Hepatocyte (in vitro differentiated cells): ENCODE results near the gene LEMD1. TPM values are rescaled to one million over a fixed set of nuclear protein-coding genes. Genes with fewer than 3 reads are reported as not detected.

ENCODE experiments used
- DNase-seq: peaks from one replicate; pipeline ENCODE4 v3.0.0-alpha.2; 2016; ENCODE audit warnings: low spot score
- H2AFZ ChIP-seq: fragments of 200-600 bp; sonication (generic); 2 replicates; pipeline ENCODE4 v1.6.0; 2016; ENCODE audit warnings: antibody characterized with exemption, mild to moderate bottlenecking
- H3K27ac ChIP-seq: fragments of 200-600 bp; sonication (generic); 2 replicates; pipeline ENCODE4 v1.5.1; 2016; ENCODE audit warnings: mild to moderate bottlenecking
- H3K27me3 ChIP-seq: fragments of 200-600 bp; sonication (generic); 2 replicates; pipeline ENCODE4 v1.6.1; 2016
- H3K36me3 ChIP-seq: fragments of 200-600 bp; sonication (generic); replicated peaks from 2 replicates; pipeline ENCODE4 v1.5.1; 2016; ENCODE audit warnings: low read depth; ENCODE audit not compliant: insufficient read depth
- H3K4me1 ChIP-seq: fragments of 200-600 bp; sonication (generic); 2 replicates; pipeline ENCODE4 v1.5.1; 2016; ENCODE audit warnings: mild to moderate bottlenecking, moderate library complexity; ENCODE audit not compliant: insufficient read depth
- H3K4me2 ChIP-seq: fragments of 200-600 bp; sonication (generic); 2 replicates; pipeline ENCODE4 v1.6.0; 2016
- H3K4me3 ChIP-seq: fragments of 200-600 bp; sonication (generic); 2 replicates; pipeline ENCODE4 v1.5.1; 2016; ENCODE audit warnings: mild to moderate bottlenecking
- H3K79me2 ChIP-seq: fragments of 200-600 bp; sonication (generic); 2 replicates; pipeline ENCODE4 v1.6.0; 2017; ENCODE audit warnings: mild to moderate bottlenecking
- H3K9me2 ChIP-seq: fragments of 200-600 bp; sonication (generic); replicated peaks from 2 replicates; pipeline ENCODE4 v1.6.0; 2017; ENCODE audit warnings: mild to moderate bottlenecking; ENCODE audit not compliant: insufficient read depth
- H3K9me3 ChIP-seq: fragments of 200-600 bp; sonication (generic); 2 replicates; pipeline ENCODE4 v1.5.1; 2016; ENCODE audit warnings: low read depth, mild to moderate bottlenecking
- H4K20me1 ChIP-seq: fragments of 200-600 bp; sonication (generic); 2 replicates; pipeline ENCODE4 v1.6.0; 2016; ENCODE audit warnings: mild to moderate bottlenecking; ENCODE audit not compliant: insufficient read depth, poor library complexity, severe bottlenecking
- EZH2 ChIP-seq: fragments of 200-600 bp; sonication (generic); IDR thresholded peaks from 2 replicates; pipeline ENCODE4 v1.6.1; 2016; ENCODE audit warnings: antibody characterized with exemption, mild to moderate bottlenecking, borderline replicate concordance
- EZH2phosphoT487 ChIP-seq: fragments of 200-600 bp; sonication (generic); IDR thresholded peaks from one replicate; pipeline ENCODE4 v1.6.1; 2018; ENCODE audit warnings: antibody characterized with exemption, mild to moderate bottlenecking, low read depth, moderate library complexity; ENCODE audit not compliant: unreplicated experiment, severe bottlenecking
- WGBS: methylation state at CpG from one replicate; pipeline ENCODE4 v1.1.6; 2016; ENCODE audit warnings: low lambda C conversion rate; ENCODE audit errors: missing lambda C conversion rate; 5-methylcytosine and 5-hydroxymethylcytosine counted together
- polyA plus RNA-seq: library from polyadenylated mRNA; unstranded; fragments of >200 nt; fragmentation: Nextera tagmentation; extraction: Ambion mirVana; gene quantifications from 2 replicates; pipeline ENCODE4 v1.2.1, GENCODE V29; 2016
- total RNA-seq: library from RNA; depleted of rRNA; stranded (reverse); fragments of >200 nt; gene quantifications from 2 replicates; pipeline ENCODE4 v1.2.3, GENCODE V29; 2014
- TF ChIP-seq, protein P1 (sequence below): fragments of 200-600 bp; sonication (generic); IDR thresholded peaks from 2 replicates; pipeline ENCODE4 v1.5.1; 2016; ENCODE audit warnings: antibody characterized with exemption, mild to moderate bottlenecking; ENCODE audit not compliant: poor library complexity

The LEMD1 gene
- total and polyA plus RNA-seq, 2 experiments from 2014 or later: 0.35 to 2.4 TPM

DNA sequence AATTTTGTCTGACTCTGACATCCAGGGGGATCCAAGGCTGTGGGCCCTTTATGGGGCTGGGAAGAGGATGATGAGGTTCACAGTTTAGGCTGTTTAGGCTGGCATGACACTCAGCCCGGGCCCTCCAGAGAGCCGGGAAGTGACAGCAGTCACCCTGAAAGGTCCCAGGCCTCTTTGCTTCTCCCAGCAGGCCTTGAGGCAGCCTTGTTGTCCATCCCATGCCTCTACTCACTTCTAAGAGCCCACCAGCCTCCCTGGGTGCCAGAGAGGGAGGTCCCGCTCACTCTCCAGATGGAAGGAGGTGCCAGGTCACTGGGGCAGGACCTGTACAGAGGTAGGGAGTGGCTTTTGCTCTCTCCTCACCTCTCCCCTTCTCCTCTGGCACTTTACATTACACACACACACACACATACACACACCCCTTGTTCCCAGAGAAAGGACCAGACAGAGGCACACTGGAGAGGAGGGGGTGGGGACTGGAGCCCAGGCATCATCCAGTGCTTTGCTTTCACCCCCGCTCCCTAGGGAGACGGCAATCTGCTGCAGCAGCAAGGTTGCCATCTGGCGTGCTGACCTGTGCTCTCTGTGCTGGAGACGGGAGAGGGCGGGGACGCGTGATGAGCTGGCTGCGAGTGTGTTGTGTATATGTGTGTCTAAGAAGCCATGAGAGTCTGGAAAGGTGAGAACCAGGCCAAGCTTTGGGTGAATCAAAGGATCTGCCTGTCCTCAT is 69.7 kb downstream of the LEMD1 start:
- 59% methylated on average over 11 of the region's 11 CpGs for WGBS
- H3K9me3 ChIP-seq: no peaks in the 10 kb centered on the region
- no peak for TF ChIP-seq EZH2
- TF ChIP-seq, protein P1, sequence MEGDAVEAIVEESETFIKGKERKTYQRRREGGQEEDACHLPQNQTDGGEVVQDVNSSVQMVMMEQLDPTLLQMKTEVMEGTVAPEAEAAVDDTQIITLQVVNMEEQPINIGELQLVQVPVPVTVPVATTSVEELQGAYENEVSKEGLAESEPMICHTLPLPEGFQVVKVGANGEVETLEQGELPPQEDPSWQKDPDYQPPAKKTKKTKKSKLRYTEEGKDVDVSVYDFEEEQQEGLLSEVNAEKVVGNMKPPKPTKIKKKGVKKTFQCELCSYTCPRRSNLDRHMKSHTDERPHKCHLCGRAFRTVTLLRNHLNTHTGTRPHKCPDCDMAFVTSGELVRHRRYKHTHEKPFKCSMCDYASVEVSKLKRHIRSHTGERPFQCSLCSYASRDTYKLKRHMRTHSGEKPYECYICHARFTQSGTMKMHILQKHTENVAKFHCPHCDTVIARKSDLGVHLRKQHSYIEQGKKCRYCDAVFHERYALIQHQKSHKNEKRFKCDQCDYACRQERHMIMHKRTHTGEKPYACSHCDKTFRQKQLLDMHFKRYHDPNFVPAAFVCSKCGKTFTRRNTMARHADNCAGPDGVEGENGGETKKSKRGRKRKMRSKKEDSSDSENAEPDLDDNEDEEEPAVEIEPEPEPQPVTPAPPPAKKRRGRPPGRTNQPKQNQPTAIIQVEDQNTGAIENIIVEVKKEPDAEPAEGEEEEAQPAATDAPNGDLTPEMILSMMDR: no peak
- TF ChIP-seq EZH2phosphoT487: no peak

DNA sequence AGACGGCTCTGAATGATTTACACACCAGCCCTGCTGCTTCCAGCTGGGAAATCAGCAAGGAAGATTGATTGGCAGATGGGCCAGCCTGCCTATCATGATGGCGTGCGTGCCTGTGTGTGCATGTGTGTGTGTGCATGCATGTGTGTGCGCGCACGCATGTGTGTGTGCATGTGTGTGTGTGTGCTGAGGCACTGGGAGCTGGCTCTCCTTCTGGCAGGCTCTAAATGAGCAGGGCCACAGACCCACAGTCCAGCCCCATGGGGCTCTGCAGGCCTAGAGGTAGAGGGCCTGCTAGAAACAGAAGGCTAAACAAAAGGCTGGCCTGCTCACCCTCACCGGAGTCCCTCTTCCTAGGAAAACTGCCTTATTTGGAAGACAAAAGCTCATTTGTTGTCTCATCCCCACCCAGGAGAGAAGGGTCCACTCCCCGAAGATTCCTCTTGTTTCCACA is 71.1 kb downstream of the LEMD1 start:
- 77% methylated on average over 8 of the region's 8 CpGs for WGBS

More for the DNA sequence above, 69.7 kb downstream of the LEMD1 start:
- no peaks in the 10 kb centered on the region for H3K4me1 ChIP-seq
- H3K36me3 ChIP-seq: no peaks in the 10 kb centered on the region
- H2AFZ ChIP-seq: no peak overlapping the region
- H3K27me3 ChIP-seq: peaks cover 2% of the 10 kb centered on the region
- H3K4me2 ChIP-seq: no peak overlapping the region
- H3K27ac ChIP-seq: no peak overlapping the region
- DNase-seq: peak; percentile 54
- H3K79me2 ChIP-seq: no peaks in the 10 kb centered on the region
- no peak overlapping the region for H3K4me3 ChIP-seq
- H3K9me2 ChIP-seq: no peaks in the 10 kb centered on the region
- no peaks in the 10 kb centered on the region for H4K20me1 ChIP-seq

DNA sequence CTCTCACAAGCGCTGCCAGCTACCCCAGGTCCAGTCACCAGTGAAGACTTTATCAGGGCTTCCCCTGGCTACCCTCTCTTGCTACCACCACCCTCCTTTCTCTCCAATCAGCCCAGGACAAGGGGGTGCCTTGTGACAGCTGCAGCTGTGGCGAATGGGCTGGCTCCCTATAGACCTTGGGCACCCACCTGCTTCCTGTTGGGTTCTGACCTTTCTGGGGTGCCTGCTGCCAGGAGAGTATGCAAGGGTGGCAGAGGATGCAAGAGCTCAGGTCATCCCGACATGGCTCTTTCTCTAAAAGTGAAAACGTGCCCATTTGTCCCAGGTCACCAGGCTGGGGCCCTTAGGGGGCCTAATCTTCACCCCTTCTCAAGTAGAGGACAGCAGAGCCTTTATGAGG is 71.7 kb downstream of the LEMD1 start:
- Histone ChIP-seq H3K9me2 (no peaks in the 10 kb centered on the region), H3K36me3 (no peaks in the 10 kb centered on the region), H3K27me3 (peaks cover 21% of the 10 kb centered on the region), H3K79me2 (no peaks in the 10 kb centered on the region), H3K4me3 (no peak overlapping the region), H3K9me3 (no peaks in the 10 kb centered on the region), H3K4me1 (no peaks in the 10 kb centered on the region), H3K4me2 (no peak overlapping the region), H3K27ac (no peak overlapping the region), H2AFZ (no peak overlapping the region), H4K20me1 (no peaks in the 10 kb centered on the region)
- TF ChIP-seq EZH2 (no peak), EZH2phosphoT487 (no peak)
- TF ChIP-seq, protein P1: no peak
- DNase-seq: no peak
- 87% methylated on average over 4 of the region's 4 CpGs for WGBS

More for the DNA sequence above, 71.1 kb downstream of the LEMD1 start:
- Histone ChIP-seq H3K27ac (no peak overlapping the region), H3K27me3 (peaks cover 17% of the 10 kb centered on the region), H3K4me3 (no peak overlapping the region), H3K9me3 (no peaks in the 10 kb centered on the region), H3K4me2 (no peak overlapping the region), H3K79me2 (no peaks in the 10 kb centered on the region), H3K9me2 (no peaks in the 10 kb centered on the region), H4K20me1 (no peaks in the 10 kb centered on the region), H2AFZ (no peak overlapping the region), H3K36me3 (no peaks in the 10 kb centered on the region), H3K4me1 (no peaks in the 10 kb centered on the region)
- DNase-seq: no peak
- TF ChIP-seq EZH2 (no peak), EZH2phosphoT487 (no peak)
- TF ChIP-seq, protein P1: no peak
